Gastrocnemius medialis (tissue), 4 donors: ENCODE measurements around the gene C13orf46.

Source experiments
- POLR2A ChIP-seq, 2 donors: fragments of 450-650 bp; IDR thresholded peaks; one replicate each; pipeline ENCODE4 v1.6.1; 2017; ENCODE audit warnings: antibody characterized with exemption in 2 of 2, mild to moderate bottlenecking in 2 of 2, moderate library complexity in 2 of 2
- TF ChIP-seq, protein P1 (sequence below), 5 experiments: fragments of 450-650 bp in 3 of 5; fragments of 200-600 bp in 2 of 5; sonication (generic) in 2 of 5; IDR thresholded peaks in 4 of 5; conservative IDR thresholded peaks in 1 of 5; 1 replicate in 4 of 5; 2 replicates in 1 of 5; pipeline ENCODE4 v1.5.1; 2016 to 2019; ENCODE audit warnings: antibody characterized with exemption in 5 of 5, mild to moderate bottlenecking in 3 of 5, moderate library complexity in 3 of 5

DNA sequence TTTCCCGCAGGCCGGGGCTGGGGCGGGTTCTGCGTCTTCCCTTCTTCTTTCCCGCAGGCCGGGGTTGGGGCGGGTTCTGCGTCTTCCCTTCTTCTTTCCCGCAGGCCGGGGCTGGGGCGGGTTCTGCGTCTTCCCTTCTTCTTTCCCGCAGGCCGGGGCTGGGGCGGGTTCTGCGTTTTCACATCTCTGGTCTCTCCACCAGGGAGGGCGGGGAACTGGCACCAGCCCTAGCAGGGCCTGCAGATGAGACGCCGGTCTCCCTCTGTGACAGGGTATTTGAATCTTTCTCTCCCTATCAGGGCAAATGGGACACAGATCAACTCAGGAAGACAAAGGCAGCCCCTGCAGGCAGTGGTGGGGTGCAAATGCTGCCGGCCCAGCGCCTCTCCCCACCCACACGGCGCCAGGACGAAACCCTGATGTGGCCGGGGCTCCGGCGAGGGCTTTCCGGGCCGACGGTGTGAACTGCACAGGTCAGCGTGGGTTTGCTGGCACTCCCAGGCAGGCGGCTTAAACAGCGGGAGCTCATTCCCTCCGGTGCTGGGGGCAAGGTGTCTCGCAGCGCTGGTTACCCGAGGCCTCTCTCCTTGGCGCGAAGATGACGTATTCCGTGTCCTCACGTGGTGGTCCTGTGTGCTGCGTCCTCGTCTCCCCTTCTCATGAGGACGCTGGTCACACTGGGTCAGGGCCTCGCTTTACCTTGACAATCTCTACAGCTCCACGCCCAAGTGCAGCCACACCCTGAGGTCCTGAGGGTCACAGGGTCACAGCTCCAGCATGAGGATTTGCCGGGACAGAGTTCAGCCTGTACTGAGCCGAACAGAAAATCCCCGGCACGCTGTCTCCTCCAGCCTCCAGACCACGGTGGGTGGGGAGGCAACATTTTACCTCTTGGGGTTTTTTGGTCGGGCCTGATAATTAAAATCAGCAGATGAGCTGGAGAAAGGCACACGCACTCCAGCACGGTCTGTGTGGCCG lies 717 bp upstream of the C13orf46 start:
- TF ChIP-seq, protein P1, sequence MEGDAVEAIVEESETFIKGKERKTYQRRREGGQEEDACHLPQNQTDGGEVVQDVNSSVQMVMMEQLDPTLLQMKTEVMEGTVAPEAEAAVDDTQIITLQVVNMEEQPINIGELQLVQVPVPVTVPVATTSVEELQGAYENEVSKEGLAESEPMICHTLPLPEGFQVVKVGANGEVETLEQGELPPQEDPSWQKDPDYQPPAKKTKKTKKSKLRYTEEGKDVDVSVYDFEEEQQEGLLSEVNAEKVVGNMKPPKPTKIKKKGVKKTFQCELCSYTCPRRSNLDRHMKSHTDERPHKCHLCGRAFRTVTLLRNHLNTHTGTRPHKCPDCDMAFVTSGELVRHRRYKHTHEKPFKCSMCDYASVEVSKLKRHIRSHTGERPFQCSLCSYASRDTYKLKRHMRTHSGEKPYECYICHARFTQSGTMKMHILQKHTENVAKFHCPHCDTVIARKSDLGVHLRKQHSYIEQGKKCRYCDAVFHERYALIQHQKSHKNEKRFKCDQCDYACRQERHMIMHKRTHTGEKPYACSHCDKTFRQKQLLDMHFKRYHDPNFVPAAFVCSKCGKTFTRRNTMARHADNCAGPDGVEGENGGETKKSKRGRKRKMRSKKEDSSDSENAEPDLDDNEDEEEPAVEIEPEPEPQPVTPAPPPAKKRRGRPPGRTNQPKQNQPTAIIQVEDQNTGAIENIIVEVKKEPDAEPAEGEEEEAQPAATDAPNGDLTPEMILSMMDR (IDR thresholded peaks at IDR 0.05 in 4 of 5, conservative IDR thresholded peaks at IDR 0.05 in 1 of 5), result no peak
- no peak for TF ChIP-seq POLR2A (IDR thresholded peaks at IDR 0.05)
